K562 (cell line): ENCODE results near the gene AKT3. TPM values are rescaled to one million over a fixed set of nuclear protein-coding genes. Genes with fewer than 3 reads are reported as not detected.

Experiments
- ATAC-seq: fragments of 200-7000 bp; cut with Tn5 transposase; 3 replicates; pipeline ENCODE4 v1.9.1; 2020; ENCODE audit warnings: moderate library complexity
- BruUV-seq: library from RNA; stranded (reverse); fragments of 400-500 nt; replicated peaks from 2 replicates; lab custom pipeline; 2021; lab: Mats Ljungman, UMichigan
- CTCF ChIA-PET: fragments of 300-600 bp; formaldehyde crosslinking; extraction: SDS; loops from one replicate; lab custom pipeline; 2021; ENCODE audit warnings: low intra/inter-chr PET ratio; lab: Yijun Ruan, JAX
- POLR2A ChIA-PET: fragments of 300-600, 350-650 bp; sonication (Branson Sonifier 250); formaldehyde crosslinking; extraction: SDS; loops from one replicate; lab custom pipeline; 2021; ENCODE audit warnings: antibody characterized with exemption, inconsistent platforms; lab: Yijun Ruan, JAX
- DNase-seq, 4 experiments: peaks; one replicate each; pipeline versions ENCODE4 v3.0.0 to v3.0.0-alpha.2; 2011 to 2018; ENCODE audit warnings: low spot score in 3 of 4, mixed read lengths in 3 of 4; ENCODE audit errors: extremely low read depth in 1 of 4
- FAIRE-seq: peaks from 2 replicates; lab custom pipeline; 2011; peaks lifted over from hg19 to GRCh38; lab: Jason Lieb, UNC
- H2AFZ ChIP-seq: 2 replicates; pipeline ENCODE4 v1.6.0; 2011; ENCODE audit warnings: low read depth, low read length, control low read depth, inconsistent platforms
- H3K27ac ChIP-seq: fragments of 200-600 bp; 3 replicates; pipeline ENCODE4 v1.8.0; 2011; ENCODE audit warnings: low read depth, mild to moderate bottlenecking, control low read depth, inconsistent platforms, low read length, moderate library complexity, mixed read lengths; ENCODE audit errors: extremely low read depth
- H3K27me3 ChIP-seq, 2 experiments: fragments of 300-600 bp in 1 of 2; 2 replicates in 1 of 2; 3 replicates in 1 of 2; pipeline versions ENCODE4 v1.6.0 to v1.8.0; 2011; ENCODE audit warnings: inconsistent platforms in 2 of 2, low read length in 2 of 2, mild to moderate bottlenecking in 1 of 2, mixed read lengths in 1 of 2, moderate library complexity in 1 of 2; ENCODE audit not compliant: control insufficient read depth in 2 of 2, insufficient read depth in 2 of 2
- H3K36me3 ChIP-seq: fragments of 300-600 bp; 3 replicates; pipeline ENCODE4 v1.8.0; 2011; ENCODE audit warnings: mild to moderate bottlenecking, low read length, inconsistent platforms; ENCODE audit not compliant: control insufficient read depth, insufficient read depth
- H3K4me1 ChIP-seq, 2 experiments: fragments of 200-600 bp in 1 of 2; replicated peaks in 1 of 2; 2 replicates in 1 of 2; 3 replicates in 1 of 2; pipeline versions ENCODE4 v1.5.1 to v1.8.0; 2011; ENCODE audit warnings: inconsistent platforms in 2 of 2, low read length in 2 of 2, mild to moderate bottlenecking in 1 of 2, mixed read lengths in 1 of 2, moderate library complexity in 1 of 2; ENCODE audit not compliant: control insufficient read depth in 2 of 2, insufficient read depth in 2 of 2
- H3K4me2 ChIP-seq: 2 replicates; pipeline ENCODE4 v1.6.1; 2011; ENCODE audit warnings: low read length, control low read depth, inconsistent platforms, mixed read lengths; ENCODE audit not compliant: insufficient read depth
- H3K4me3 ChIP-seq: fragments of 200-600 bp; sonication (generic), shearing (Covaris generic); 2 replicates; pipeline ENCODE4 v1.5.1; 2016; ENCODE audit warnings: control low read depth, inconsistent platforms
- H3K79me2 ChIP-seq: fragments of 200-600 bp; 3 replicates; pipeline ENCODE4 v1.8.0; 2011; ENCODE audit warnings: low read length, inconsistent platforms; ENCODE audit not compliant: control insufficient read depth, insufficient read depth
- H3K9ac ChIP-seq, 2 experiments: 2 replicates each; pipeline versions ENCODE4 v1.6.0 to v1.6.1; 2011; ENCODE audit warnings: low read depth in 2 of 2, low read length in 2 of 2, control low read depth in 1 of 2, inconsistent platforms in 1 of 2, mild to moderate bottlenecking in 1 of 2, mixed read lengths in 1 of 2; ENCODE audit not compliant: insufficient read depth in 1 of 2
- H3K9me1 ChIP-seq: one replicate; pipeline ENCODE4 v1.6.0; 2011; ENCODE audit warnings: inconsistent platforms, mild to moderate bottlenecking, low read length, moderate library complexity; ENCODE audit not compliant: control insufficient read depth, insufficient read depth
- H3K9me3 ChIP-seq: replicated peaks from 2 replicates; pipeline ENCODE4 v1.5.1; 2011; ENCODE audit warnings: low read depth, low read length, inconsistent platforms; ENCODE audit not compliant: control insufficient read depth, insufficient read depth
- H4K20me1 ChIP-seq: replicated peaks from 2 replicates; pipeline ENCODE4 v1.6.1; 2011; ENCODE audit warnings: low read length, inconsistent platforms, mixed read lengths; ENCODE audit not compliant: control insufficient read depth, insufficient read depth
- FOXP4 ChIP-seq: sonication (generic); formaldehyde crosslinking; IDR thresholded peaks from 2 replicates; pipeline ENCODE4 v1.8.0; 2022; ENCODE audit warnings: mild to moderate bottlenecking, missing genetic modification reagents, borderline replicate concordance
- PHF8 ChIP-seq: fragments of 200-600 bp; sonication (generic); IDR thresholded peaks from 2 replicates; pipeline ENCODE4 v1.6.1; 2012; ENCODE audit warnings: mixed run types, mild to moderate bottlenecking, inconsistent platforms, low read length, moderate library complexity, borderline replicate concordance
- STAT5B ChIP-seq: fragments of 250-450 bp; sonication (Bioruptor Pico); IDR thresholded peaks from 2 replicates; pipeline ENCODE4 v1.8.0; 2021; ENCODE audit warnings: mild to moderate bottlenecking, inconsistent platforms
- ZBTB9 ChIP-seq: fragments of 450-650 bp; formaldehyde crosslinking; IDR thresholded peaks from 2 replicates; pipeline ENCODE4 v1.4.0; 2020; ENCODE audit warnings: mild to moderate bottlenecking, moderate library complexity
- ZNF311 ChIP-seq: fragments of 250-450 bp; sonication (Bioruptor Pico); IDR thresholded peaks from 2 replicates; pipeline ENCODE4 v1.4.0; 2020; ENCODE audit warnings: mild to moderate bottlenecking, moderate library complexity
- ZNF79 ChIP-seq: fragments of 250-450 bp; sonication (Bioruptor Pico); IDR thresholded peaks from 2 replicates; pipeline ENCODE4 v1.4.0; 2020; ENCODE audit warnings: low read depth, mild to moderate bottlenecking, moderate library complexity
- WGBS: fragments of 100-300 bp; shearing (Covaris generic); methylation state at CpG from one replicate; pipeline ENCODE4 v1.1.6; 2016; ENCODE audit warnings: low coverage, mixed read lengths; ENCODE audit not compliant: insufficient coverage; ENCODE audit errors: missing lambda C conversion rate; 5-methylcytosine and 5-hydroxymethylcytosine counted together
- in situ Hi-C: fragments of 300-500 bp; cut with MboI; formaldehyde crosslinking; loops from 4 replicates; pipeline ENCODE4 v1.15.0; 2018; ENCODE audit warnings: inconsistent platforms, mixed read lengths
- intact Hi-C: fragments of 100-400 bp; cut with micrococcal nuclease; formaldehyde crosslinking; loops from 2 replicates; pipeline ENCODE4 v1.14.2; 2022
- polyA plus RNA-seq, 8 experiments: library from polyadenylated mRNA; depleted of rRNA in 4 of 8; stranded (reverse) in 5 of 8; unstranded in 3 of 8; fragments of >200 nt; fragmentation: Nextera tagmentation in 2 of 8; fragmentation: Illumina TruSeq in 1 of 8; extraction: Ambion mirVana in 2 of 8; extraction: Trizol in 1 of 8; gene quantifications; 2 replicates each; pipeline versions ENCODE4 v1.2.1 to v1.2.3, GENCODE V29; 2011 to 2014; ENCODE audit warnings: inconsistent platforms in 1 of 8, missing spikeins in 1 of 8
- total RNA-seq, 7 experiments: library from RNA; depleted of rRNA in 6 of 7; stranded (reverse); fragments of >200 nt in 6 of 7; fragmentation: Illumina TruSeq in 2 of 7; extraction: Trizol in 2 of 7; gene quantifications; 2 replicates each; pipeline versions ENCODE4 v1.2.1 to v1.2.3, GENCODE V29; 2011 to 2021; ENCODE audit warnings: low replicate concordance in 1 of 7
- TF ChIP-seq, protein P1 (sequence below): sonication (generic); formaldehyde crosslinking; IDR thresholded peaks from 2 replicates; pipeline ENCODE4 v1.8.1; 2023; ENCODE audit warnings: mild to moderate bottlenecking, missing genetic modification reagents
- TF ChIP-seq, protein P2 (sequence below): sonication (generic); formaldehyde crosslinking; IDR thresholded peaks from 2 replicates; pipeline ENCODE4 v1.8.0; 2022; ENCODE audit warnings: mild to moderate bottlenecking, missing genetic modification reagents

The AKT3 gene
- total and polyA plus RNA-seq, 9 of the 15 experiments (the other 6 are each of a cell fraction or from before 2014, with no cell fraction given): 0.04 to 0.54 (median 0.18) TPM; not detected in 1

DNA sequence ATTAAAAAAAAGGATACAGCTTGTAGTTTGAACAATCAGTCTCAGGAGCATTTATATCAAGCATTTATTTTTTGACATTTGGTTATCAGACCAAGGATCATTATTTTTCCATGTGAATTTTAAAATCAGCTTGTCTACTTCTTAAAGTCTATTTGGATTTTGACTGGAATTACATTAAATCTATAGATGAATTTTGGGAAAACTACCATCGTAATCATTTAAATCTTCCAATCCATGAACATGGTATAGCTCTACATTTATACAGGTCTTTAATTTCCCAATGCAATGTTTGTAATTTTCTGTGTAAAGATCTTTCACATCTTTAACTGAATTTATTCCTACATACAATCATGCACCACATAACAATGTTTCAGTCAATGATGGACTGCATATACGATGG lies 203.2 kb downstream of the AKT3 start (continued):
- TF ChIP-seq PHF8: no peak
- TF ChIP-seq ZNF79 (CRISPR knock-in tag): no peak
- TF ChIP-seq FOXP4 (CRISPR knock-in tag): no peak

GRCh38 chr1:243645281-243645680 lies 204.8 kb downstream of the AKT3 start:
- Histone ChIP-seq H3K36me3 (no peaks in the 10 kb centered on the region), H3K9me3 (no peaks in the 10 kb centered on the region), H3K9ac (no peak overlapping the region), H3K27ac (no peak overlapping the region), H2AFZ (no peak overlapping the region), H3K79me2 (no peaks in the 10 kb centered on the region), H3K27me3 (no peaks in the 10 kb centered on the region), H3K4me2 (no peak overlapping the region), H3K9me1 (no peaks in the 10 kb centered on the region), H3K4me3 (no peak overlapping the region), H3K4me1 (no peaks in the 10 kb centered on the region), H4K20me1 (no peaks in the 10 kb centered on the region)
- CTCF ChIA-PET: no interaction called here
- FAIRE-seq: no peak
- intact Hi-C loops (no loop called here), in situ Hi-C loops (no loop called here)
- no TSS peak for BruUV-seq
- no peak for DNase-seq
- under 1% methylated on average over 6 of the region's 6 CpGs for WGBS
- ATAC-seq: no peak
- POLR2A ChIA-PET: no interaction called here
- TF ChIP-seq ZNF311 (CRISPR knock-in tag): no peak
- TF ChIP-seq, protein P1, sequence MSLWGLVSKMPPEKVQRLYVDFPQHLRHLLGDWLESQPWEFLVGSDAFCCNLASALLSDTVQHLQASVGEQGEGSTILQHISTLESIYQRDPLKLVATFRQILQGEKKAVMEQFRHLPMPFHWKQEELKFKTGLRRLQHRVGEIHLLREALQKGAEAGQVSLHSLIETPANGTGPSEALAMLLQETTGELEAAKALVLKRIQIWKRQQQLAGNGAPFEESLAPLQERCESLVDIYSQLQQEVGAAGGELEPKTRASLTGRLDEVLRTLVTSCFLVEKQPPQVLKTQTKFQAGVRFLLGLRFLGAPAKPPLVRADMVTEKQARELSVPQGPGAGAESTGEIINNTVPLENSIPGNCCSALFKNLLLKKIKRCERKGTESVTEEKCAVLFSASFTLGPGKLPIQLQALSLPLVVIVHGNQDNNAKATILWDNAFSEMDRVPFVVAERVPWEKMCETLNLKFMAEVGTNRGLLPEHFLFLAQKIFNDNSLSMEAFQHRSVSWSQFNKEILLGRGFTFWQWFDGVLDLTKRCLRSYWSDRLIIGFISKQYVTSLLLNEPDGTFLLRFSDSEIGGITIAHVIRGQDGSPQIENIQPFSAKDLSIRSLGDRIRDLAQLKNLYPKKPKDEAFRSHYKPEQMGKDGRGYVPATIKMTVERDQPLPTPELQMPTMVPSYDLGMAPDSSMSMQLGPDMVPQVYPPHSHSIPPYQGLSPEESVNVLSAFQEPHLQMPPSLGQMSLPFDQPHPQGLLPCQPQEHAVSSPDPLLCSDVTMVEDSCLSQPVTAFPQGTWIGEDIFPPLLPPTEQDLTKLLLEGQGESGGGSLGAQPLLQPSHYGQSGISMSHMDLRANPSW (CRISPR knock-in tag): no peak
- TF ChIP-seq STAT5B (CRISPR knock-in tag): no peak
- TF ChIP-seq ZBTB9 (CRISPR knock-in tag): no peak
- TF ChIP-seq, protein P2, sequence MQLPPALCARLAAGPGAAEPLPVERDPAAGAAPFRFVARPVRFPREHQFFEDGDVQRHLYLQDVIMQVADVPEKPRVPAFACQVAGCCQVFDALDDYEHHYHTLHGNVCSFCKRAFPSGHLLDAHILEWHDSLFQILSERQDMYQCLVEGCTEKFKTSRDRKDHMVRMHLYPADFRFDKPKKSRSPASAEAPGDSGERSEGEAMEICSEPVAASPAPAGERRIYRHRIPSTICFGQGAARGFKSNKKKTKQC (CRISPR knock-in tag): no peak
